Fibroblast of lung (primary cell): Measurements from ENCODE around the gene TRIM67.

Experiments
- EZH2 ChIP-seq: IDR thresholded peaks from 2 replicates; pipeline ENCODE4 v1.5.1; 2012; ENCODE audit warnings: low read length, control low read depth, mild to moderate bottlenecking; ENCODE audit errors: missing control alignments
- TF ChIP-seq, protein P1 (sequence below), 2 donors: IDR thresholded peaks in 1 of 2; conservative IDR thresholded peaks in 1 of 2; 1 replicate in 1 of 2; 2 replicates in 1 of 2; pipeline ENCODE4 v1.5.1; 2011 to 2012; ENCODE audit warnings: low read length in 2 of 2, control low read depth in 1 of 2, inconsistent platforms in 1 of 2, low read depth in 1 of 2, mild to moderate bottlenecking in 1 of 2

DNA sequence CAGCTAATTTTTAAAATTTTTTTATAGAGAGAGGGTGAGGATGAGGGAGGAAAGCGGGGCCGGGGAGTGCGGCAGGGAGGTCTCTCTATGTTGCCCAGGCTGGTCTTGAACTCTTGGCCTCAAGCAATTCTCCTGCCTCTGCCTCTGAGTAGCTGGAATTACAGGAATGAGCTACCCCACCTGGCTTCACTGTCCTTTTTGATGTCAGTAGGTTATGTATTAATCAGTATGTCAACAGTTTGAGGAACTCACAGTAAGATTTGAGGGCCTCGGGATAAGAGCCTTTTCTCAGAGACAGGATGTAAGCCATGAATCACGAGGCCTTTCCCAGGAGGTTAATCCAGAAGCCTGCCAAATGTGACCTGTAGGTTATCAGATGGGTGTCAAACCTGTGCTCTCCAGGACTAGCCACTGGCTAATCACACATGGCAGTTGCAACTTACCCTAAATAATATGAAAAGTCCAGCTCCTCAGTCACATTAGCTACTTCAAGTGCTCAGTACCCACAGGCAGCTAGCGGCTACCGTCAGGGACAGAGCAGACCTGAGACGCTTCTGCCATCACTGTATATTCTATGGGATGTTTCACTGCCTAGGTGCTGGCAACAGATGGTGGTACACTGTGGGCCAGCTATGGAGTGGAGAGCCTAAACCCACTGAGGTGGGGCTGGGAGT, 33.1 kb downstream of the TRIM67 start:
- TF ChIP-seq, protein P1, sequence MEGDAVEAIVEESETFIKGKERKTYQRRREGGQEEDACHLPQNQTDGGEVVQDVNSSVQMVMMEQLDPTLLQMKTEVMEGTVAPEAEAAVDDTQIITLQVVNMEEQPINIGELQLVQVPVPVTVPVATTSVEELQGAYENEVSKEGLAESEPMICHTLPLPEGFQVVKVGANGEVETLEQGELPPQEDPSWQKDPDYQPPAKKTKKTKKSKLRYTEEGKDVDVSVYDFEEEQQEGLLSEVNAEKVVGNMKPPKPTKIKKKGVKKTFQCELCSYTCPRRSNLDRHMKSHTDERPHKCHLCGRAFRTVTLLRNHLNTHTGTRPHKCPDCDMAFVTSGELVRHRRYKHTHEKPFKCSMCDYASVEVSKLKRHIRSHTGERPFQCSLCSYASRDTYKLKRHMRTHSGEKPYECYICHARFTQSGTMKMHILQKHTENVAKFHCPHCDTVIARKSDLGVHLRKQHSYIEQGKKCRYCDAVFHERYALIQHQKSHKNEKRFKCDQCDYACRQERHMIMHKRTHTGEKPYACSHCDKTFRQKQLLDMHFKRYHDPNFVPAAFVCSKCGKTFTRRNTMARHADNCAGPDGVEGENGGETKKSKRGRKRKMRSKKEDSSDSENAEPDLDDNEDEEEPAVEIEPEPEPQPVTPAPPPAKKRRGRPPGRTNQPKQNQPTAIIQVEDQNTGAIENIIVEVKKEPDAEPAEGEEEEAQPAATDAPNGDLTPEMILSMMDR (conservative IDR thresholded peaks at IDR 0.05 in 1 of 2, IDR thresholded peaks at IDR 0.05 in 1 of 2; ENCODE audit: low read depth in 1 of 2, low read length in 2 of 2), result no peak
- TF ChIP-seq EZH2, result no peak
